T47D (cell line): ENCODE data around the gene HCFC1.

ENCODE experiments used
- DNase-seq, 2 experiments: peaks; one replicate each; pipeline versions ENCODE4 v3.0.0 to v3.0.0-alpha.2; 2011 to 2012; ENCODE audit warnings: low read depth in 1 of 2, low spot score in 1 of 2
- JUND ChIP-seq: IDR thresholded peaks from 2 replicates; pipeline ENCODE4 v1.6.1; 2012; ENCODE audit warnings: low read depth
- in situ Hi-C: cut with HindIII; loops from 2 replicates; pipeline ENCODE4 v1.10.0; 2016; ENCODE audit warnings: low sequenced_read_pairs, low pct_unique_long_range_greater_than_20kb

Gene HCFC1

DNA sequence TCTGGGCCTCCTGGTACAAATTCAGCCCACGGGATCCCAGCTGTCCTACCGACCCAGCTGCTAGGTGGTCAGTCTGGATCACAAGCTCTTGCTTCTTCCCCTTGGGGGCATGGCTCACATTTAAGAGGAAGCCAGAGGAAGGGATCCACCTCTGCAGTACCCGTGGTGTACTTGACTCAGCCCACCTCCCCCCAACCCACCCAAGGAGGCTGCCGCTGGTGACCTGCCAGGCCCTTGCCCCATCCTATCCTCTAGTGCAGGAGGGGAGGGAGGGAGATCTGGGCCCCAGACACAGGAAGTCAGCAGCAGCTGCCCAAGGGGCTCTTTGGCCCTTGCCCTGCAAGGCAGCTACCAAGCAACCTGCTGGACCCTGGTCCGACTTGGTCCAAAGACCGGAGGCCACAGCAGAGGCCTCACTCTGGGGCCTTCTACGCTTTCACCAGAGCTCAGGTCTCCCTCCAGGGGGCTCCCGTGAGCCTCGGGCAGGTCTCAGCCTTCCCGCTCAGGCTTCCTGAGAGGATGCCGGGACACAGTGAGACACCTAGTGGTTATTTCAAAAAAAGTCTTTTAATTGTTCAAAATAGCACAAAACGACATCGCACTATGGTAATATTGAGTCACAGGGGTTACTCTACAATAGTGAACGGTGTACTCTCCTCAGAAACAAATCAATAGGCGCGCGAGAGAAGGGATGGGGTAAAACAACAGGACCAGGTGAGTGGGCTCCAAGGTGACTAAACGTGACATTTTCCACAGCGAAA lies 24.4 kb downstream of the HCFC1 start:
- in situ Hi-C loops = no loop called here
- peak in 1 of 2 experiments; percentile 77 for DNase-seq
- TF ChIP-seq JUND = no peak

DNA sequence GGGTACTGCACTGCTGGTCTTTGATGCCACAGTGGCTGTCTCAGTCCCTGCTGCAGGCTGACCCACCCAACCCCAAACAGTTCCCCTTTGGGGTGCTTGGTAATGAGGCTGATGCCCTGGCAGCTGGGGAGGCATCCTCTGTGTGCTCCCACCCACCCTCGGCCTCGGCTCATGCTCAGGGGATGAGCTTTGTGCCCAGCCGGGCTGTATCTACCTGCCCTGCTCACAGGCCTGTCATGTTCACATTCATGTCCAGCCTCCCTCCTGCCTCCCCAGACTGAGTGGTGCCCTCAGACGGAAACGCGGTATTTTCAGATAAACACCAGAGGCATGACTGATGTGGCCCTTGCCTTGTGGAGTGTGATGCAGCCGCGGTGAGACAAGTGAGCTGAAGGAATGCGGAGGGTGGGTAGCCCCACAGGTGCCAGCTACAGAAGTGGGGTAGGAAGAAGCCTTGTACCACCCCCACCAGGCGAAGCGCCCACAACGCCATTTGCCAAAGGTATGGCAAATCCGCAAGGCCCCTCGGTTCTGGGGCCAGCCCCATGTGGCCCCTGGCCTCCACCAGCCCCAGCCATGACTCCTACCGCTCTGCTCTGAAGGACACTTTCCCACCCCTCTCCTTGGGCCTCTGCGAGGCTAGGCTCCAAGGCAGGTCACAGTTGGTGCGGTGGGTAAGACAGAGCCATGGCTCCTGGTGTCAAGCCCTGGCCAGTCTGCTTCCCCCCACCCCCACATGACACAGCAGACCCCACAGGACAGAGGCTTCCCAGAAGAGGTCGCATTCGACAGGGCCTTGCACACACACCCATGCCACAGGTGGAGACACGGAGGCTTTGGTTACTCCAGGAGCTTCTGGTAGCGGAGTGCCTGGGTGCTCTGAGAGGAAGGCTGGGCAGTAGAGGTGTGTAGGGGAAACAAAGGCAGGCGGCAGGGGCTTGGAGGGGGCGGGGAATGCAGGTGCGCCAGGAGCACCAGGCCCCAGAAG lies 25.4 kb downstream of the HCFC1 start:
- no peak for DNase-seq
- TF ChIP-seq JUND = no peak
- in situ Hi-C loops = no loop called here

DNA sequence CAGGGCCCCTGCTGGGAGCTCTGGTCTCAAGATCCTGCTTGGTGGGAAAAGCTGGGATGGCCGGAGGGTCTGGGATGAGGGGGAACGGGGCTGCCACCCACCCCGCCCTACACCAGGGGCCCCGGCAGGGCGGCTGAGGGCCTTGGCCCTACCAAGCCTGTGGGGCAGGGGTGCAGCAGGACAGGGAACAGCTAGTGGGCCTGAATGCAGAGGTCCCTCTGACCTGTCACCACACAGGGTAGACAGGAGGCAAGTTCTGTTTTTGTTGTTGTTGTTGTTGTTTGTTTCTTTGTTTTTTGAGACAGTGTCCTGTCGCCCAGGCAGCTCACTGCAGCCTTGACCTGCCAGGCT lies 26.8 kb downstream of the HCFC1 start:
- DNase-seq = no peak
- TF ChIP-seq JUND = no peak
- in situ Hi-C loops = no loop called here

DNA sequence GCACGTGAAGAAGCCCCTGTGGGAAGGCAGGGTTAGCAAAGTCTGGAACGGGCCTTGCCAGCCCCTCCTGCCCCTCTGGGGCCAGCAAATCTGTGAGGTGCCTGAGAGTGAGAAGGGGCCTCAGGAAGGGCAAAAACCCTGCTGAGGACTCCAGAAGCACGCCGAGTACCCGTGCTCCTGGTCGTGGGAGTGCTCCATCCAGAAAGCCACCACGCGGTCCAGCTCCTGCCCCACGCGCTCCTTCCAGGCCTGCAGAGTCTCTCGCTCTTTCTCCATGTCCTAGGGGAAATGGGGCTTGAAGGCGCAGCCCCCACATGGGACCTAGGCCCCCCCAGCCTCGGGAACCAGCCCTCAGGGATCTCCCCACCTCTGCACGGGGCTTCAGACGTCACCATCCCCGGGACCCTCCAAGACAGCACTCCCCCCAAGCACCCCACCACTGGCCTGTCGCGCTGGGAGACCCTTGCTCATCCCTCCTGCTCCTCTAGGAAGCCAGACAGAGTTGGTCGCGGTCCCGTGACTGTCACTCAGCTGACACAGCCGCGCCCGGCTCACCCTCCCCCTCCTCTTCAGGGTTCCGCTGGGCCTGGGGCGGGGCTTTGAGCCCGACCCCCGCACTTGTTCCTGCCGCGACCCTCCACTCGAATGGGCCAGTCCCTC lies 27.3 kb downstream of the HCFC1 start, which contains the start of gene RENBP:
RENBP (minus strand) TSS at position 504 of the 660 bp plus-strand sequence; CDS start at position 471, 33 bp downstream.
- TF ChIP-seq JUND = no peak
- no peak for DNase-seq
- in situ Hi-C loops = no loop called here

DNA sequence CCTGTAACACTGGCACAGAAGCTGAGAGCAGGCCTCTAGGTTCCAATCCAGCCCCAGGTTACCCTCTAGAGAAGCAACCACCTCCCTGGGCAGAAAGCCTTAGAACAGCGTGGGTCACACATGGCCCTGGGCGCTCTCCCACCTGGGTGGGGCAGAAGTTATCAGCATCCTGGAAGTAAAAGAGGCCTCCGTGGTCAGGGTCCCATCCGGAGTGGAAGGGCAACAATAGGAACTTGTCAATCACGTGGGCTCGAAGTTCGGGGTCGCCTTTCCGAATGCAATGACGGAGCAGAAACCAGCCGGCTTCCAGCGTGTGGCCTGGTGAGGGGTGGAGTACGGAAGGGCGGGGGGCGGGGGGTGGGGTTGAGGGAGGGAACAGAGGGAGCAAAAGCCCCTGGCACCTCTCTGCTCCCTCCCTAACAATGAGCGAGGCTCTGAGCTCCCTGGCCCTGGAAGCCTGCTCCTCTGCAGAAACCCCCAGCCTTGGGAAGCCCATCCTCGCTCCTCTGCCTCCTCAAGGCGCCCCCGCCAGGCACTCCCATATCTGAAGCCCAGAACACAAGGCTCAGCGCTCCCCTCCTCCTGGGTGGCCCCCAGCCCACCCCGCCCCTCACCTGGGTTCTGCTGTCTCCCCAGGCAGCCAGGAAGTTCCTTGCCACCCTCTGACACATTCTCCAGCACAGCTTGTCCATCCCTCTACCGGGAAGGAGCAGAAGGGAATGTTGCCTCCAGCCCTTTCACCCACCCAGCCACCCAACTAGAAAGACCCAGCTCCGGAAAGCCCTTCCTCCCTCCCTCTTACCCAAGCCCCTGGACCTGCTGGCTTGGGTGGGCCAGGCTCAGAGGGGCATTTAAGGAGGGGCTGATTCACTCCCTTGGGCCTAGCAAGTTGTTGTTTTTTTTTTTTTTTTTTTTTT lies 30.0 kb downstream of the HCFC1 start:
- in situ Hi-C loops = no loop called here

DNA sequence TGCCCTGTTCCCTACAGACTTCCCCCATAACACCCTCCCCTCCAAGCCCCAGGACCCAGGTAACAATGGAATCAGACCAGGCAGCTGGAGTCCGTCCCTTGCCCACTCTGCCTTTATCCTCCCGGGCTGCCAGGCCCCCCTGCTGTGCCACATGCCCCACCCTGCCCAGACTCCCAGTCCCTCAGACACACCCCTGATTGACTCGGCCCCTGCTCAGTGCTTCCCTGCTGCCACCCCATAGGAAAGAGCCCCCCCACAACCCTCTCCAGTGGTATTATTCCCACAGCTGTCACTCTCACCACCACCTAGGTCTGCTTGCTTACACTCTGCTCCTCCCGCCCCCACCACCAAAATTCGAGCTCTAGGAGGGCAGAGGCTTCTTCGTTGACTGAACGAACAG lies 32.0 kb downstream of the HCFC1 start:
- no peak for TF ChIP-seq JUND
- no peak for DNase-seq
- in situ Hi-C loops = no loop called here

More for the DNA sequence above, 30.0 kb downstream of the HCFC1 start:
- no peak for TF ChIP-seq JUND
- no peak for DNase-seq

DNA sequence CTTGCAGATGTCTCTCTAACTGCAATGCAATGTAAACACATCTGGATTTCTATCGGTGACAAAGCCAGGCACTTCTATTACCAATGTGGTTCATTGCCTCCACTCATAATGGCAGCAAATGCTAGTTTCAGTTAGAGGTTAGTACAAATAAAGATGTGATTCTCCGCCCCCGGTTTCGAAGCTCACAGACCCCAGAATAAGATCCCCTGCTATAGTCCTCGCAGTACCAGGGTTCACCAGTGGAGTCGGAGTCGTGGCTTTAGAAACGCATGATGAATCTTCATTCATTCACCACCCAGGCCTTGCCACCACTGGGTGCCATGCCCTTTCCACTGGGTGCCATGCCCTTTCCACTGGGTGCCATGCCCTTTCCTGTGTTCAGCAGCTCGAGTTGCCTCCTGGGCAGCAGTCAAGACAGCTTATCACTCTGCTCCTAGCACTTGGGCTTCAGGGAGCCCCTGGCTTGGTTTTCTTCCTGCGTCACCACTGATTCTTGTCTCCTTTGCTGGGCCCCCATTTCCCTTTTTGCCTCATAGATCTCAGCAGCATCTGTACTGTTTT lies 33.3 kb downstream of the HCFC1 start:
- TF ChIP-seq JUND = no peak
- no peak for DNase-seq
- in situ Hi-C loops = no loop called here

DNA sequence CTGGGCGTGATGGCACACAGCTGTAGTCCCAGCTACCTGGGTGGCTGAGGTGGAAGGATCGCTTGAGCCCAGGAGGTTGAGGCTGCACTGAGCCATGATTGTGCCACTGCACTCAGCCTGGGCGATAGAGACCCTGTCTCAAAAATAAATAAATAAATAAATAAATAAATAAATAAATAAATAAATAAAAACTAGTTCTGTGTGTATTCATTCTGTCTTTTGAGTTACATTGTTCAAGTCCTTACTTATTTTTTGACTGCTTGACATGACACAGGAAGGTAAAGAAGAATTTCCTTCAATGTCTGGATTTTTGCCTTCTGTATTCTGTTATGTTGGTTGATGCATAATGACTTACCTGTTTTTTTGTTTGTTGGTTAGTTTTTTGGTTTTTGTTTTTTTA lies 34.6 kb downstream of the HCFC1 start:
- in situ Hi-C loops = no loop called here
- no peak for DNase-seq
- no peak for TF ChIP-seq JUND

DNA sequence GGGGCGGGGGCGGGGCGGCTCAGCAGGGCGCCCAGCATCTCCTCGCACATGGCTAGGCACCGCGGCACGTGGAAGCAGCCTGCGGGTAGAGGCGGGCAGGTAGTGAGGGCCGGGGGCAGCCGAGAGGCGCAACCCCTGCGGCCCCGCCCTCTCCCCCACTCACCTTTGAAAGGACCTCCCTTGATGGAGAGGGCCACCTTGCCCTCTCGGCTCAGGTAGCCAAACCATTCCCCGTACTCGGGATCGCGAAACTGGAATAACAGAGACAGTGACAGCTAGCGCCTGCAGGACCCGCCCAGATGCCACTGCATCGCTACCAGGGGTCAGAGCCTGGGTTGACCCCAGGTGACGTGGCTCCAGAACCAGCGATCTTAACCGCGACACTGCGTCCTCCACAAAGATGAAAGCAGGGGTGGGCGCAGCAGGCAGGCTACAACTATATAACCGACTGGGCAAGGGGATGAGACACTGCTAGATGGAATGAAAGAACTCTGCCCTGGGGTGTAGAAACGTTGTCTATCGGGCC lies 36.2 kb downstream of the HCFC1 start:
- in situ Hi-C loops = no loop called here

DNA sequence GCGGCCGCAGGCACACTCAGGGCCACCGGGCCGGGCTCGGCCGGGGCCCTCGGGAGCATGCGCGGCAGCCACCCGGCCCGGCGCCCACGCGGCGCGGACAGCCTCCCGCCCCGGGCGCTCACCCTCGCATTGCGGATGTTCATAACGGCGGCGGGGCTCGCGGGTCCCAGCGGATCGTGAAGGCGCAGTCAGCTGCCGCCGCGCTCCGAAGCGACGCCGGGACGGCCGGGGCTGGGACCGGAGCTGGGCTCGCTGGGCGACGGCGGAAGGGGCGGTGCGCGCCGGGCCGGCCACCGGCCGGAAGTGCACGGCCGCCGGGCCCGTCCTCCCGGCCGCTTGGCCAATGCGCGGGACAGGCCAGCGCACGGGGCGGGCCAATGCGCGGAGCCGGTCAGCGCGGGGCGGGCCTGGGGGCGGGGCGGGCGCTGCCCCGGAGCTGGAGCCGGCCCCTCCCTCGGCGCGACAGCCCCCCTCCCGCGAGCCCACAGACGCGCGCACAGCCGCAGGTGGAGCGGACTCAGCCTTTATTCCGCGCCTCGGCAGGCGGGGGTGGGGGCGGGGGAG lies 36.8 kb downstream of the HCFC1 start, which contains the start of gene NAA10:
NAA10 (minus strand) TSS at position 276 of the 564 bp plus-strand sequence; CDS start at position 143, 133 bp downstream.
- DNase-seq = peak; percentile 74 to 77

More for the DNA sequence above, 36.2 kb downstream of the HCFC1 start:
- peak in 1 of 2 experiments; percentile 42 for DNase-seq
- no peak for TF ChIP-seq JUND

DNA sequence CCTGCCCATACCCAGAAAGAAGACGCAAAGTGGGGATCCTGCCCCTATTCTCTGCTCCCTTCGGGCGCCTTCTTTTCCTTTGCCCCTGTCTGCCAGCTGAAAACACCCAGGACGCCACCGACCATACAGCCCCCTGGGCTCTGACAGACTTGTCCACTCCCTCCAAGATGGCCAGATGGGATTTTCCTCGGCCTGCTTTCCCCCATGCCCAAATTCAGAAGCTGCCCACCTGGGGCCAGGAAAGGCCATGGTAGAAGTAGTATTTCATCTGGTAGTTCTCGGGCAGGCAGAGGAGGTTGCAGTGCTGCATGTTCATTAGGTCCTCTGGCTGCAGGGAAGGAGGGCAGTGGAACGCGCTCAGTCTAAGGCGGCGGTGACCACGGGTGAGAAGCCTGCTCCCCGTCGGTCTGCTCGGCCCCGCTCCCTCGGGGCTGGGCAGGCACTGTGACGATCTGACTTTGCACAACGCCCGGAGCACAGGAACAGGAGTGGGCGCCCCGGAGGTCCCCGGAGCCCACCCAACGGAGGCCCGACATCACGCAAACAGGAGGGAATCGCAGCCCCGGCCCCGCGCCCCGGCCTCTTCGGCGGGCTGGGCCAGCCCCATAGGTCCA lies 37.4 kb downstream of the HCFC1 start:
- no peak for TF ChIP-seq JUND
- DNase-seq = no peak
- in situ Hi-C loops = no loop called here

More for the DNA sequence above, 36.8 kb downstream of the HCFC1 start, which contains the start of gene NAA10:
- TF ChIP-seq JUND = no peak
- in situ Hi-C loops = no loop called here
